HG02798 (cell line): ENCODE data around the gene ASZ1.
"Not testable (repeated sequence)": the region's sequence is repeated elsewhere in the genome, so short reads cannot be mapped to it uniquely, and the experiment has no call there.

ENCODE experiments used
- ATAC-seq: cut with Tn5 transposase; IDR thresholded peaks from one replicate; pipeline ENCODE4 v1.9.1; 2021; ENCODE audit warnings: mild to moderate bottlenecking; ENCODE audit not compliant: unreplicated experiment, poor library complexity

ASZ1 gene, protein sequence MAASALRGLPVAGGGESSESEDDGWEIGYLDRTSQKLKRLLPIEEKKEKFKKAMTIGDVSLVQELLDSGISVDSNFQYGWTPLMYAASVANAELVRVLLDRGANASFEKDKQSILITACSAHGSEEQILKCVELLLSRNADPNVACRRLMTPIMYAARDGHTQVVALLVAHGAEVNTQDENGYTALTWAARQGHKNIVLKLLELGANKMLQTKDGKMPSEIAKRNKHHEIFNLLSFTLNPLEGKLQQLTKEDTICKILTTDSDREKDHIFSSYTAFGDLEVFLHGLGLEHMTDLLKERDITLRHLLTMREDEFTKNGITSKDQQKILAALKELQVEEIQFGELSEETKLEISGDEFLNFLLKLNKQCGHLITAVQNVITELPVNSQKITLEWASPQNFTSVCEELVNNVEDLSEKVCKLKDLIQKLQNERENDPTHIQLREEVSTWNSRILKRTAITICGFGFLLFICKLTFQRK

DNA sequence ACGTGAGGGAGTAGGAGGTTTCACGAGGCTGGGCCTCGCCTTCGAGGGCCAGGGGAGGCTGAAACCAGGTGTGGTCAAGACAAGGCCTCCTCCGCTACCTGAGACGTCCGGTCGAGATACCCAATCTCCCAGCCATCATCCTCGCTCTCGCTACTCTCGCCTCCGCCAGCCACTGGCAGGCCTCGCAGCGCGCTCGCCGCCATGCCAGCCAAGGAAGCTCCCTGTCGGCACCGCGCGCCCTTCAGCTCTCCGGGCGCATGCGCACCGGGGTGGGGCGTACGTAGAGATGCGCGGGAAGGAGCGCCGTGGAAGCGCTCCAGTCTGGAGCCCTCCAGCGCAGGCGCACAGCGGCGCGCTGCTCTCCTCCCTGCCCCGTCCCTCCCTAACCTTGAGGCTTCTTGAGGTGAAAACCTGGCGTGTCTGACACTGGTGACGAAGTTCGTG is at the start of gene ASZ1:
TSS of gene ASZ1 (minus strand) at position 236 of the 444 bp plus-strand sequence. CDS start at position 203, 33 bp downstream.
- no peak for ATAC-seq

DNA sequence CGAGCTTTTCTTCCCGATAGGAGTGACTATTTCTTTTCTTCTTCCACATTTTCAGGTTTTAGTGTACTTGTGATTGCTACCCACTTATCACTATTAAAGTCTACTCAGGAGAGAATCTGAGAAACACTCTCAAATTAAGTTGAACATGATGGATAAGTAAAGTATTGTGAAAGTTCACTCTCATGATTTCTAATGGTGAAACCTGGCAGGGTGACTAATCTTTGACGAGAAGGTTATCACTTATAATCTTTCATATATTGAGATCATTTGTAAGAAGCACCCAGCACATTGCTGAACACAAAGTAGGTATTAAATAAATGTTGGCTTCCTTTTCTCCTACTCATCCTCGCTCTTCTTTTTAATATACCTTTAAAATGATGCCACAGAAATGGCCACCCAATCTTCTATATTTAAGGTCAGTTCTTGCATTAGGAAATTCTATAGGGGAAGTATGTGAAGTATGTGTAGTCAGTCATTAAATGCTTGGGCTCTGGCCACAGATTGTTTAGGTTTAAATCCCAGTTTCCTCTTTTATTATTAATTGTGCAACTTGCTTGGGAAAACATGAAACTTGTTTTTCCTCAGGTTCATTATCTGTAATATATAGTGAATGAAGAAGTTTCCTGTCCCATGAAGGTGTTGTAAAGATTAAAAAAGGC is 49.4 kb upstream of the ASZ1 start:
- ATAC-seq = no peak

DNA sequence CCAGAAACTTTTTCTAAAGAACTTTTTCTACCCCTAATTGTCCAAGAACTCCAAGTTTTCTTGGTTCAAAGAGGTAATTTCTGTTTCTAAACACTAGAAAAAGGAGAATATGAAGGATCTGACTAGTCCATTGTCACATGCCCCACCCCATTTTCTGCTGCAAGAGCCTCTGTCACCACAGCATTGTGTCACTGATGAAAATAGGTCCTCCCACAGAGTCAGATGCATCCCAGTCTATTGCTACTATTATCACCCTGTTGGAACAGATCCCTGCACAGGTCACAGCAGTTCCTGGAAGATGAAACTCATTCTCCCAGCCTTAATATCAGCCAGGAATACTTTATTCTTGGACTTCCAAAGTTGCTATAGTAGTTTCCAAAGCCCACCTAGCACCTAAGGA is 45.0 kb upstream of the ASZ1 start:
- peak; percentile 44 for ATAC-seq

DNA sequence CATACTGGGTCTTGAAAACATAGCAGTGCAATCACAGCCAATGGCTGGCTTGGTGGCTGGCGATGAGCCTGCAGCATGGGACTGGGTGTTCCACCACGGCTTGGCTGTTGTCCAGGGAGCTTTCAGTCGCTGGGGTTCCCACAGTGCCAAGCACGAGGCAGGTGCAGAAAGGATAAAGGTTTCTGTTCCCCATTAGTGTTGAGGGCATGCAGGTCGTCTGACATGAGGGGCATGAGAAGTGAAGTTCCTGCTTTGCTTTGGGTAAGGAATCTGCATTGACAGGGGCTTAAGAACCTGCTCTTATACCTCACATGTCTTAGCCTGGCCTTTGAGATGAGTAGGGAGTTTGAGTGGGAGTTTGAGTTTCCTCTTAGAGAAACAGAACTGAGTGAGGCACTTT is 43.5 kb upstream of the ASZ1 start:
- ATAC-seq = peak; percentile 63

DNA sequence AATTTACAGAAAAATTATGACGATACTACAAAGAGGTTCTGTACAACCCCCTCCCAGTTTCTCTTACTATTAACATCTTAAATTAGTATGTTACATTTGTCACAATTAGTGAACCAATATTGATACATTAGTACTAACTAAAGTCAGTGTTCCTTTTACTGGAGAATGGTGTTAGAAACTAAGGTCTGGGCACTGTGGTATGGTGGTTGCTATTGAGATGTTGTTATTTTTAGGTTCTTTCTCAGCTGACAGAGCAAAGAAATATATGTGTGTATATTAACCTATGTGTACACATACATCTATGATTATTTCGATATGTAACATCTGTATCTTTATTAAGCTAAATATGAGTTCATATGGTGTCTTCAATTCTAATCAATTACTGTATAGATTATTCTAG is 40.9 kb upstream of the ASZ1 start:
- ATAC-seq = no peak

DNA sequence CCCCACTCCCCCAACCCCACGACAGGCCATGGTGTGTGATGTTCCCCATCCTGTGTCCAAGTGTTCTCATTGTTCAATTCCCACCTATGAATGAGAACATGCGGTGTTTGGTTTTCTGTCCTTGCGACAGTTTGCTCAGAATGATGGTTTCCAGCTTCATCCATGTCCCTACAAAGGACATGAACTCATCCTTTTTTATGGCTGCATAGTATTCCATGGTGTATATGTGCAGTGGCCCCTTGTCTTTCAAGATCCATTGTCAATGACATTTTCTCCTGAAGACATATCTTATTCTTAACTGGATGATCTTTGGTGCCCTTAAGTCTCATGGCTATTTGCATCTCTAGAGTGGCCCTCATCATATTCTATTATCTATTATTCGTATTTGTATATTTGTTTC is 33.5 kb upstream of the ASZ1 start:
- ATAC-seq = not testable (repeated sequence)

DNA sequence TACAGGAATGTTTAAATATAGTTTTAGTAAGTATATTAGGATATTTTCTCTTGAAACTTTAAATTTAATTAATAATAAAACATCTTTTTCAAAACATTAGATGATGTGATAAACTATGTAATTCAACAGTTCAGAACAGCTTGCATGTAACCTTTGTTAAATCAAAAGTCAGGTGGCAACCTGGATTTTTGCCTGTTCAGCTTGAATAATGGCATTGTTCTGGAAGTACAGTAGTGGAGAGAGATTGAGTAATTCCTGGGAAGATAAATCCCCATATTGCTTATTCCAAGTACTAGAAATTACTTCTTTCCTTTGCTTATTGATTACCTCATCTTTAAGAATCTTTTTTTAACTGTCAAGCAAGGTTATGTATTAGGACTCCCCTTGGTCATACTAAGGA is 32.4 kb upstream of the ASZ1 start:
- ATAC-seq = no peak

DNA sequence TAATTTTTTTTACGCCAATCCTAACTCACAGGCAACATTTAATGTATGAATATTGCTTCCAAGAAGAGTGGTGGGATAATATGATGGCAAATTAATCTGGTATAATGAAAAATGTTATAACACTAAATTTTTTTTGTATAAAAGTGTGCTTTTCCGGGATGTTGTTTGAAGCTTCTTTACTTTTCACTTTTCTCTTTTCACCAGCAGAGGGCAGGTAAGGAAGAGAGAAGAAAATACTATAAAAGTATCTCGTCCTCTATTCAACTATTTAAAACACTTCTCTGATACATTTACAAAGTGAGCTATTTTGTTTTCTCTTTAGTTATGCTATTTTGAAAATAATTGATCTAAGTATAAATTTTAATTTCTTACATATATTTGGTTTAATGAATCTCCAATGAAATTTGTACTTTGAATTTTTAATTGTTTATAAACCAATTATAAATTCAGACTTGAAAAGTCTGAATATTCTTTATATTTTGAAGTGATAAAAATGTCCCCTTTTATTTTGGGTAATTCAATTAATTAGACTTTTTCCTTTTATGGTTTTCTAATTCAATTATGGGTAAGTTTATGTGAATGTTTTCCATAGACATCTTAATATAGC is 31.8 kb upstream of the ASZ1 start:
- no peak for ATAC-seq

DNA sequence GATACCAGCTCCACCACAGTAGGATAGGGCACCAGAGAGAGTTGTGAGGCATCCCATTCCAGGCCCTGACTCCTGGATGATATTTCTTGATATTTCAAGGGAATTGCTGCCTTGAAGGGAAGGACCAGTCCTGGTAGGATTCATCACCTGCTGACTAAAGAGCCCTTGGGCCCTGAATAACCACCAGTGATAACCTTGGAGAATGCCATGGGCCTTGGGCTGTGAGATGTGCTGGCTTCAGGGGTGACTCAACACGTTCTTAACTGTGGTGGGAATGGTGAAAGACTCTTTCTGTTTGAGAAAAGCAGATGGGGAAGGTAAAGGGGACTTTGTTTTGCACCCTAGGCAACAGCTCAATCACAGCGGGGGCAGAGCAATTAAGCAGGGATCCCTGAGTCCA is 21.4 kb upstream of the ASZ1 start:
- ATAC-seq = no peak

DNA sequence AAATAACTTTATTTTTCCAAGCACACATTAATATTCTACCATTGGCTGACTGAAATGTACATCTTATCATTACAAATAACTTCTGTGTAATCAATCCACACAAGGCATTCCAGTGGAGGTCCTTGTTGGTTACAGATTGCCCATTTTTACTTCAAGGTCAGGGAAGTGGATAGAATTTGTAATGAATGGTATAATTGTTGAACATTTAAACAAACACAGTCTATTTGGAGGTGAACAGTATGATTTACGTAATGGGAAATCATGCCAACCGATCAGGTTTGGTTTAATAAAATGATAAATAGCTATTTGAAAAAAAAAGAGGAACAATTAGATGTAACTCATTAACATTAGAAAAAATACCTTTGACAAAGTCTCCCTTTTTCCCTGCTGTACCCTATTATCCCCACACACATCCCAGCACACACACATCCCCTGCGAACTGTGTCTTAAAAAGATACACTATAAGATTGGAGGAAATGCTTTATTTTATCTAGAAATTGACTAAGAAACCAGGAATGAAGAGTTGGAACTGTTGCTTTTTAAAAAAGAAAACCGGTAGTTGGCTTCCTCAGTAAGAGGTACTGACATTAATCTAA is 19.0 kb upstream of the ASZ1 start:
- ATAC-seq = no peak

DNA sequence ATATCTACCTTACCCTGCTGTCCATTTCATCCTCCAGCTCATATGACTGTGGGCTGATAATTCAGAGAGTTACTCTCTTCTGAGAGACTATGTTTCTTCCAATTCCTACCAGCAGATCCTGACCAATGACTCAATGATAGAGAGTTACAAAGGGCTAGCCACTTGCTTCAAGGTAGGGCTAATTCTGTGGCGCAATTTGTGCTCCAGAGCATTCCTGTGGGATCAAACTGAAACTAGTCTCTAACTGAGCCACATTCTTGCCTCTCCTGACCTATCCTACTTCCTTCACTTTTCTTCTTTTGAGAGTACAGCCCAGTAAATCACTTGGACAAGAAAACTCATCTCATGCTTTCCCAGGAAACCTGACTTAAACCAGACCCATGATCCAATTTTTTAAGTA is 17.9 kb upstream of the ASZ1 start:
- no peak for ATAC-seq

DNA sequence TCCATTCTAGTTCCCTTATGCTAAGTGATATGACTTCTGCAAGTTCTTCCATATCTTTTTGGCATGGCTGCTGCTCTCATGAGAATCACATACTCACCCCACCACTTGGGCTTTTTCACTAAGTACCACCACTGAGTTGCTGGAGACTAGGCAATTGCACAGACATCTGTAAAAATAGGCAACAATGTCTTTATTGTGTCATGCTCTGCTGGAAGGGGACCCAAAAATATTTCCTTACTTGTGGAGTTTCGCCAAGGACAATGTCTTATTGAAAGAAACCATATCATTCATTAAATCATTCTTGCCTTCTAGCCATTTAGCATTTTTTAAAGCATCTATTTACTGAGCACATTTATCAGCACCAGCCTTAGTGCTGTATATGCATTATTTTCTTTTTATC is 17.4 kb upstream of the ASZ1 start:
- ATAC-seq = no peak

DNA sequence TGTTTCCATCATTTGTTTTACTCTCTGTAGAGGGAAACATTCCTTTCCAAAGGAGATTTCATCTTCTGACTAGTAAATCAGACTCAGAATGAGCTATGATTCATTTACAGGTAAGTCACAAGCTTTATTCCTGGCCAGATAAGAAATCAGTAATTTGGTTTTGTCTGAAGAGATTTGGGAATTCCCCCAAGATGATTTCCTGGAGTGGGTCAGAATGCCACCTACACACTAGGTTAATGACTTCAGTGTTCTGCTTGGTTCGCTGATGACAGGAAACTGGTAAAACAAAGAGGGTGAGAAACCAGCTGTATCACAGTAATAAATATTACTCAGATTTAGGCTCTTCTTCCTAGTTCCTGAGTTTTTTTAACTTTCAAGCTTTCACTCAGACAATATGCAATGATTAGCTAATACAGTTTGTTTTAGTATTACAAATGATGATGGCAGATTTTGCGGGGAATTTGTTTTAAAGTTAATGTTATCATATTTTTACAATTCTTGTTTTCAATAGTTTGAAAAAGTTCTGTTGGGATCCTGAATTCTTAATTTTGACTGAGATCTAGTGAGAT is 8.3 kb upstream of the ASZ1 start:
- peak; percentile 96 for ATAC-seq

DNA sequence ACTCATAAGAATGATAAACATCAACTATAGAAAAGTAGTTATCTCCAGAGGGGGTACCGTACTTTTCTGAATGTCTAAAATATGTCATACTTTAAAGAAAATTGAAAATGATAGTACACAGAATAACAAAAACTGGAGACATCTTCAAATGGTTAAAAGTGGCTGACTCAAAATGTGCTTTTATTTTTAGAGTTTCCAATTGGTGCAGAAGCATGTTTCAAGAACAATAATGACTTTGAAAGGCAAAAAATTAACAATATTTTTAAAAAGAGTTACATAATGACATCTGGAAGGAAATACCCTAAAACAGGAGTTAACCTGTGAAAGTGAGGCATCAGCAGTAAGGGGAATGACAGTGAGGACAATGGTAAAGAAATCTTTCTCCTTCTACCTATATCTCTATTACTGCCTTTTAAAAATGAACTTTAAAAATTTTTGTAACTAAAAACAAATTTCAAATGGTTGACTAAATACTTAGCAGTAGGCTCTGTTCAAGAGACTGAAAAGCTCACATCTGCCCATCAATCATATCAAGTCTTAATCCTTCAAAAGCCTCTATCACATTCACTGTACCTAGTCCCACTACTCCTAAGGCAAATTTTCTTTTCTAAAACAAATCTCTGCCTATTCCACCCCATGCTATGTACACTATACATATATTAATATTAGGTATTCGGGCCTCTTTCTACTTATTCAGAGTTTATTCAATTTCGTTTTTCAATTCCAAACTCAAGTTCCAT is 3.0 kb downstream of the ASZ1 start:
- ATAC-seq = peak; percentile 77

DNA sequence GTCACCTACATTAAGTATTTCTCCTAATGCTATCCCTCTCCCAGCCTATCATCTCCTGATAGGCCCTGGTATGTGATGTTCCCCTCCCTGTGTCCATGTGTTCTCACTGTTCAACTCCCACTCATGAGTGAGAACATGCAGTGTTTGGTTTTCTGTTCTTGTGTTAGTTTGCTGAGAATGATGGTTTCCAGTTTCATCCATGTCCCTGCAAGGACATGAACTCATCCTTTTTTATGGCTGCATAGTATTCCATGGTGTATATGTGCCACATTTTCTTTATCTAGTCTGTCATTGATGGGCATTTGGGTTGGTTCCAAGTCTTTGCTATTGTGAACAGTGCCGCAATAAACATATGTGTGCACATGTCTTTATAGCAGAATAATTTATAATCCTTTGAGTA is 12.7 kb downstream of the ASZ1 start:
- not testable (repeated sequence) for ATAC-seq

DNA sequence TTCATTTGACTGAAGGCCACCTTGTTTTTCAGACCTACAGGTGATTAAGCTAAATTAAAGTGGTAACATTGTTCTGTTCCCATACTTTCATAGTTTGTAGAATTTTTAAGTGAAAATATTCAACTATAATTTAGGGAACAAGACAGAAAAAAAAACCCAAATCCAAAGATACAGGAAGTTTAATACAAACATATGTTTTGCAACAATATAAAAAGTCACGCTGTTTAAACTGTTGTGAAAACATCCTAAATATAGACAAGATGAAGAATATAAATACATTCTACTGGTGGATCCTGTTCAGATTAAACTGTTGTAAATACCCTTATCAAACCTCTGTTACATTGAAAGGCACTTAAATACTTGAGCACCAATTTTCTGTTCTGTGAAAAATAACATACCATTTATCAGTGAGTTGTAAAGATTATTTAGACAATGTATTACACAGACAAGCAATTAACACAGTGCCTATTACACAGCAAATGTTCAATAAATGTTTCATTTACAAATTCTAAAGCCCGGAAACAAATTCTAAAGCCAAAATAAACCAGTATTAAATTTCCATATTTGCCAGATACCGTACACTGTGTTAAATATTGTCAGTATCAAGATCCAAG is 14.2 kb downstream of the ASZ1 start:
- no peak for ATAC-seq

DNA sequence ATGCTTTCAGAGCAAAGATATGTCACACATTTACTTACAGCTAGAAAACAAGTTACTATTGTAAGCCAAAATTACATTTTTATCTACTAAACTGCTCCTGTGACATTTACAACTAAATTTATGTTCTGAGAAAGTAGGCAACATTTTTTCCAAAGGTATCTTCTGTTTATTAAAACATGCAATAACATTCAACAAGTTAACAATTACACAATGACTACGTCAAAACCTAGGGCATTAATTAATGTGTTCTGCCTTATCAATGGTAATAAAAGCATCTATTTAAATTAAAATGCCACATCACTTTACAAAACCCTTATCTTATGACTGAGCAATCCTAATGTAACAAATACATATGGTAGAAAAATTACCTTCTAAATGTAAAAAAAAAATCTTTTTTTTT is 14.9 kb downstream of the ASZ1 start:
- no peak for ATAC-seq

DNA sequence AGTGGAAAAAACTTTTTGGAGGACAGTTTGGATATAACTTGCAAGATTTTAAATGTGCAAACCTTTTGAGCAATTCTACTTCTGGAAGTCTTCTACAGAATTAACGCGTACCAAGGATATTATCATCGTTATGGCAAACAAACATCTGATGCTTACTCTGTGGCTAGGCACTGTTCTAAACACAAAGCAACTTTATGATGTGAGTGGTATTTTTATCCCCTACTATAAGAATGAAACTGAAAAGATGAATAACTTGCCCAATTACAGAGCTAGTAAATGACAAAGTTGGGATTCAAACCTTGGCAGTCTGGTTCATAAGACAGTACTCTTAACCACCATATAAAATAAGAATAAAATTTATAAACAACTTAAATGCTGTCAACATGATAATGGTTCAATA is 15.8 kb downstream of the ASZ1 start:
- no peak for ATAC-seq

DNA sequence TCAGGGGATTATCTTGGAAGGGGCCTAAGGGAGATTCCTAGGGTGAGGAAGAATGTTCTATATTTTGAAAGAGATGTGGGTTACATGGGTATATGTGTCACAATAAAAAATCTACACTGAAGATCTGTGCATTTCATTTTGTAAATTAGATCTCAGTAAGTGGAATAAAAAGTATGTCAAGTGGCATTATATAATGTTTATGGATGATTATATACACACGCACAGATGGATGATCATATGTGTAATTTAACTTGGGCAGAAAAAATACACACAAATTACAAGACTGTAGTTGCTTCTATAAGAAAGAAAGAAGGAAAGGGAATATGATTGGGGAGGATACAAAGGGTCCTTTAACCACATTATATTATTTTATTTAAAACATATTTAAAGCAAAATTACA is 18.5 kb downstream of the ASZ1 start:
- ATAC-seq = no peak

DNA sequence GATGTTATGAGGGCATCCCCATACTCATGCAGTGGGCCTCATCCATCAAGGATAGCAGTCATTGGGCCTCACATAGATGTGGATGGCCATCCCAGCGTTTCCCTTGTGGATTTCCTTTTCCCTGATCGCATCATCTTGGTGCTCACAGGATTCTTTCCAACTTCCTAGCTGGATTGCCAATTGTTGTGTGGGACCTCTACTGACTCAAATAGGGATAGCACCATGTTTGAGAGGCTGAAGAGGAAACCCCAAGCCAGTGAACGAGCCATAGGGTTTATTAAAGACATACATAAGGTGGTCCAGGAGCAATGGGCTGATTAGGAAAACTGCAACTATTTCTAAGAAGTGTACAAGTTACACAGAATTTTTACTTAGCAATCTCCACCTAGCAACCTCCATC is 21.8 kb downstream of the ASZ1 start:
- no peak for ATAC-seq
